Measurements from ENCODE around the gene UQCC5. TPM values are rescaled to one million over a fixed set of nuclear protein-coding genes. Genes with fewer than 3 reads are reported as not detected.

UQCC5 gene
- polyA plus RNA-seq, 1 of the 3 experiments (the other 2 are of a cell fraction) = 124 TPM

DNA sequence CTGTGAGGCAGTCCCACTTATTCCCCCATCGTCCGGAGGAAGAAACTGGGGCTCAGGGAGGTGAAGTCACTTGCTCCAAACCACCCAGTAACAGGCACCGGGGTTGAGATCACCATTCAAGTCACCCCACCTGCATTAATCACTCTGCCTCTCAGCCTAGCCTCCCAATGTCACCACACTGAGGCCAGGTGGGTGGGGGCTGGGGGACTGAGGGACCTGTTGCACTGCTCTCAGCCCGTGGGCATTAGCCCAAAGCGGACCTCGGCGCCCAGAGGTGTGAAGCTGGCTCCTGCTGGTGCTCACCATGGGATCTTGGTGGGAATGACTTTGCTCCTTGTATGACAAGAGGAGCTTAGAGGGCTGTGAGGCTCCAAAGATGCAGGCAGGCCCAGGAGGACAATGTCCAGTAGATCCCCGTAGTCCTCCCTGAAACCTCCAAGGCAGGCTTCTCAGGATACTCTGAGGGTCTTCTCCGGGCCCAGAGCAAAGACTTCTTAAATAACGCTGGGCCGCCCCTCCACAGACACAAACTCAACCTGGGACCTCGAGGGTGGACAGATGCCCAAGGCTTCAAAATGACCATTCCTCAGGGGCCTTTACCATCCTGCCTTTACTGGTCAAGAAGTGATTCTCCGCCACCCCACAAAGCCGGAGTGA, 4.4 kb upstream of the UQCC5 start:
- Histone ChIP-seq H3K27me3 (ENCODE audit: insufficient read depth) (no peaks in the 10 kb centered on the region), H3F3A (replicated peaks; ENCODE audit: insufficient read depth) (peaks cover 17% of the 10 kb centered on the region), H3K79me2 (ENCODE audit: insufficient read depth) (peaks cover 62% of the 10 kb centered on the region), H3K27ac (ENCODE audit: low read depth in 2 of 2, low read length in 1 of 2) (peak overlapping the region; percentile 59 to 97; a peak in 3 of 4 replicates), H3K9me3 (no peaks in the 10 kb centered on the region), H3K9ac (peak overlapping the region; percentile 87), H3K4me1 (ENCODE audit: control insufficient read depth in 1 of 2, insufficient read depth in 2 of 2, low read depth in 1 of 2, low read length in 1 of 2) (peaks cover 31 to 70% of the 10 kb centered on the region in 2 experiments), H3K9me2 (no peaks in the 10 kb centered on the region), H4K20me1 (ENCODE audit: insufficient read depth) (peaks cover 32% of the 10 kb centered on the region), H3K36me3 (replicated peaks in 1 of 2; ENCODE audit: control insufficient read depth in 1 of 2, insufficient read depth in 2 of 2, low read length in 1 of 2) (peaks cover 14 to 26% of the 10 kb centered on the region in 2 experiments), H3K4me2 (peak overlapping the region; percentile 100), H2AFZ (ENCODE audit: low read depth) (no peak overlapping the region), H3K4me3 (ENCODE audit: low read depth in 2 of 2, low read length in 1 of 2) (peak overlapping the region; percentile 87 to 92)
- POLR2A ChIA-PET = interaction anchor here (0.6 kb wide), 1 partner anchor 226 kb away, joined by 4 read pairs; no protein-coding TSS in a partner anchor
- TF ChIP-seq FOSL2 (IDR thresholded peaks at IDR 0.05; ENCODE audit: borderline replicate concordance, low read depth) (no peak), JUND (IDR thresholded peaks at IDR 0.05) (no peak), FOXJ3 (CRISPR knock-in tag; IDR thresholded peaks at IDR 0.05) (no peak), MXI1 (IDR thresholded peaks at IDR 0.05; ENCODE audit: low read depth, low read length) (no peak), EZH2phosphoT487 (IDR thresholded peaks at IDR 0.05; ENCODE audit: borderline replicate concordance, low read depth) (no peak), RAD21 (IDR thresholded peaks at IDR 0.05; ENCODE audit: low read length) (no peak), RCOR1 (IDR thresholded peaks at IDR 0.05; ENCODE audit: low read length) (no peak), SMC3 (IDR thresholded peaks at IDR 0.05; ENCODE audit: low read depth, low read length) (no peak), YY1 (IDR thresholded peaks at IDR 0.05; ENCODE audit: low read depth) (no peak), GABPA (IDR thresholded peaks at IDR 0.05; ENCODE audit: low read depth) (no peak), ELF1 (IDR thresholded peaks at IDR 0.05) (no peak), MEF2A (IDR thresholded peaks at IDR 0.05; ENCODE audit: borderline replicate concordance, low read depth) (no peak), RFX5 (IDR thresholded peaks at IDR 0.05; ENCODE audit: low read length) (no peak), NFIC (IDR thresholded peaks at IDR 0.05; ENCODE audit: borderline replicate concordance) (no peak)
- TF ChIP-seq, protein P1, sequence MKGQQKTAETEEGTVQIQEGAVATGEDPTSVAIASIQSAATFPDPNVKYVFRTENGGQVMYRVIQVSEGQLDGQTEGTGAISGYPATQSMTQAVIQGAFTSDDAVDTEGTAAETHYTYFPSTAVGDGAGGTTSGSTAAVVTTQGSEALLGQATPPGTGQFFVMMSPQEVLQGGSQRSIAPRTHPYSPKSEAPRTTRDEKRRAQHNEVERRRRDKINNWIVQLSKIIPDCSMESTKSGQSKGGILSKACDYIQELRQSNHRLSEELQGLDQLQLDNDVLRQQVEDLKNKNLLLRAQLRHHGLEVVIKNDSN (IDR thresholded peaks at IDR 0.05; ENCODE audit: borderline replicate concordance, low read depth) = no peak
- TF ChIP-seq, protein P2, sequence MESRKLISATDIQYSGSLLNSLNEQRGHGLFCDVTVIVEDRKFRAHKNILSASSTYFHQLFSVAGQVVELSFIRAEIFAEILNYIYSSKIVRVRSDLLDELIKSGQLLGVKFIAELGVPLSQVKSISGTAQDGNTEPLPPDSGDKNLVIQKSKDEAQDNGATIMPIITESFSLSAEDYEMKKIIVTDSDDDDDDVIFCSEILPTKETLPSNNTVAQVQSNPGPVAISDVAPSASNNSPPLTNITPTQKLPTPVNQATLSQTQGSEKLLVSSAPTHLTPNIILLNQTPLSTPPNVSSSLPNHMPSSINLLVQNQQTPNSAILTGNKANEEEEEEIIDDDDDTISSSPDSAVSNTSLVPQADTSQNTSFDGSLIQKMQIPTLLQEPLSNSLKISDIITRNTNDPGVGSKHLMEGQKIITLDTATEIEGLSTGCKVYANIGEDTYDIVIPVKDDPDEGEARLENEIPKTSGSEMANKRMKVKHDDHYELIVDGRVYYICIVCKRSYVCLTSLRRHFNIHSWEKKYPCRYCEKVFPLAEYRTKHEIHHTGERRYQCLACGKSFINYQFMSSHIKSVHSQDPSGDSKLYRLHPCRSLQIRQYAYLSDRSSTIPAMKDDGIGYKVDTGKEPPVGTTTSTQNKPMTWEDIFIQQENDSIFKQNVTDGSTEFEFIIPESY (IDR thresholded peaks at IDR 0.05; ENCODE audit: borderline replicate concordance, low read depth) = no peak
- TF ChIP-seq, protein P3, sequence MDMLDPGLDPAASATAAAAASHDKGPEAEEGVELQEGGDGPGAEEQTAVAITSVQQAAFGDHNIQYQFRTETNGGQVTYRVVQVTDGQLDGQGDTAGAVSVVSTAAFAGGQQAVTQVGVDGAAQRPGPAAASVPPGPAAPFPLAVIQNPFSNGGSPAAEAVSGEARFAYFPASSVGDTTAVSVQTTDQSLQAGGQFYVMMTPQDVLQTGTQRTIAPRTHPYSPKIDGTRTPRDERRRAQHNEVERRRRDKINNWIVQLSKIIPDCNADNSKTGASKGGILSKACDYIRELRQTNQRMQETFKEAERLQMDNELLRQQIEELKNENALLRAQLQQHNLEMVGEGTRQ (IDR thresholded peaks at IDR 0.05; ENCODE audit: borderline replicate concordance, low read depth, low read length) = no peak
- TF ChIP-seq, protein P4, sequence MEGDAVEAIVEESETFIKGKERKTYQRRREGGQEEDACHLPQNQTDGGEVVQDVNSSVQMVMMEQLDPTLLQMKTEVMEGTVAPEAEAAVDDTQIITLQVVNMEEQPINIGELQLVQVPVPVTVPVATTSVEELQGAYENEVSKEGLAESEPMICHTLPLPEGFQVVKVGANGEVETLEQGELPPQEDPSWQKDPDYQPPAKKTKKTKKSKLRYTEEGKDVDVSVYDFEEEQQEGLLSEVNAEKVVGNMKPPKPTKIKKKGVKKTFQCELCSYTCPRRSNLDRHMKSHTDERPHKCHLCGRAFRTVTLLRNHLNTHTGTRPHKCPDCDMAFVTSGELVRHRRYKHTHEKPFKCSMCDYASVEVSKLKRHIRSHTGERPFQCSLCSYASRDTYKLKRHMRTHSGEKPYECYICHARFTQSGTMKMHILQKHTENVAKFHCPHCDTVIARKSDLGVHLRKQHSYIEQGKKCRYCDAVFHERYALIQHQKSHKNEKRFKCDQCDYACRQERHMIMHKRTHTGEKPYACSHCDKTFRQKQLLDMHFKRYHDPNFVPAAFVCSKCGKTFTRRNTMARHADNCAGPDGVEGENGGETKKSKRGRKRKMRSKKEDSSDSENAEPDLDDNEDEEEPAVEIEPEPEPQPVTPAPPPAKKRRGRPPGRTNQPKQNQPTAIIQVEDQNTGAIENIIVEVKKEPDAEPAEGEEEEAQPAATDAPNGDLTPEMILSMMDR (IDR thresholded peaks at IDR 0.05) = no peak
- TF ChIP-seq, protein P5, sequence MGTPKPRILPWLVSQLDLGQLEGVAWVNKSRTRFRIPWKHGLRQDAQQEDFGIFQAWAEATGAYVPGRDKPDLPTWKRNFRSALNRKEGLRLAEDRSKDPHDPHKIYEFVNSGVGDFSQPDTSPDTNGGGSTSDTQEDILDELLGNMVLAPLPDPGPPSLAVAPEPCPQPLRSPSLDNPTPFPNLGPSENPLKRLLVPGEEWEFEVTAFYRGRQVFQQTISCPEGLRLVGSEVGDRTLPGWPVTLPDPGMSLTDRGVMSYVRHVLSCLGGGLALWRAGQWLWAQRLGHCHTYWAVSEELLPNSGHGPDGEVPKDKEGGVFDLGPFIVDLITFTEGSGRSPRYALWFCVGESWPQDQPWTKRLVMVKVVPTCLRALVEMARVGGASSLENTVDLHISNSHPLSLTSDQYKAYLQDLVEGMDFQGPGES (IDR thresholded peaks at IDR 0.05; ENCODE audit: low read depth, low read length) = no peak
- TF ChIP-seq, protein P6, sequence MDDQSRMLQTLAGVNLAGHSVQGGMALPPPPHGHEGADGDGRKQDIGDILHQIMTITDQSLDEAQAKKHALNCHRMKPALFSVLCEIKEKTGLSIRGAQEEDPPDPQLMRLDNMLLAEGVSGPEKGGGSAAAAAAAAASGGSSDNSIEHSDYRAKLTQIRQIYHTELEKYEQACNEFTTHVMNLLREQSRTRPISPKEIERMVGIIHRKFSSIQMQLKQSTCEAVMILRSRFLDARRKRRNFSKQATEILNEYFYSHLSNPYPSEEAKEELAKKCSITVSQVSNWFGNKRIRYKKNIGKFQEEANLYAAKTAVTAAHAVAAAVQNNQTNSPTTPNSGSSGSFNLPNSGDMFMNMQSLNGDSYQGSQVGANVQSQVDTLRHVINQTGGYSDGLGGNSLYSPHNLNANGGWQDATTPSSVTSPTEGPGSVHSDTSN (IDR thresholded peaks at IDR 0.05) = no peak
- DNase-seq = no peak
- CTCF ChIA-PET = interaction anchor here (1.8 to 4.0 kb wide), 2 partner anchors 60 to 74 kb away, joined by 5 to 30 read pairs; no protein-coding TSS in a partner anchor
- 80% methylated on average over 8 of the region's 14 CpGs for WGBS (ENCODE audit: low lambda C conversion rate)

All from SK-N-SH (cell line).